SK-N-SH treated with all-trans-retinoic acid at 6 μM for 48 hours (cell line): ENCODE data around the gene HSBP1L1.

Experiments used
- ATAC-seq: fragments of 200-7000 bp; cut with Tn5 transposase; 3 replicates; pipeline ENCODE4 v1.9.1; 2020; ENCODE audit warnings: mild to moderate bottlenecking, moderate library complexity
- ARNTL ChIP-seq: fragments of 450-650 bp; formaldehyde crosslinking; IDR thresholded peaks from 2 replicates; pipeline ENCODE4 v1.5.0; 2020; ENCODE audit warnings: low read depth, mild to moderate bottlenecking, moderate library complexity, borderline replicate concordance
- BACH2 ChIP-seq: fragments of 250-450 bp; sonication (Bioruptor Pico); IDR thresholded peaks from 2 replicates; pipeline ENCODE4 v1.9.0; 2021; ENCODE audit warnings: mild to moderate bottlenecking, borderline replicate concordance
- CSDC2 ChIP-seq: fragments of 250-450 bp; sonication (Bioruptor Pico); IDR thresholded peaks from 2 replicates; pipeline ENCODE4 v1.5.0; 2020; ENCODE audit warnings: mild to moderate bottlenecking, moderate library complexity
- CSRNP3 ChIP-seq: fragments of 250-450 bp; sonication (Bioruptor Pico); IDR thresholded peaks from 2 replicates; pipeline ENCODE4 v1.5.1; 2021; ENCODE audit warnings: mild to moderate bottlenecking, moderate library complexity
- ESRRG ChIP-seq: fragments of 250-450 bp; sonication (Bioruptor Pico); IDR thresholded peaks from 2 replicates; pipeline ENCODE4 v1.6.1; 2021; ENCODE audit warnings: mild to moderate bottlenecking
- GLIS3 ChIP-seq: fragments of 250-450 bp; sonication (Bioruptor Pico); IDR thresholded peaks from 2 replicates; pipeline ENCODE4 v1.5.0; 2020; ENCODE audit warnings: mild to moderate bottlenecking, moderate library complexity
- ISL1 ChIP-seq: fragments of 250-450 bp; sonication (Bioruptor Pico); IDR thresholded peaks from 2 replicates; pipeline ENCODE4 v2.1.2; 2022; ENCODE audit warnings: mild to moderate bottlenecking, moderate library complexity
- OSR1 ChIP-seq: fragments of 250-450 bp; sonication (Bioruptor Pico); IDR thresholded peaks from 2 replicates; pipeline ENCODE4 v1.8.0; 2022; ENCODE audit warnings: moderate library complexity, mild to moderate bottlenecking, inconsistent platforms
- PATZ1 ChIP-seq: fragments of 250-450 bp; sonication (Bioruptor Pico); IDR thresholded peaks from 2 replicates; pipeline ENCODE4 v1.8.0; 2020; ENCODE audit warnings: mild to moderate bottlenecking, moderate library complexity, borderline replicate concordance
- POU6F1 ChIP-seq: fragments of 250-450 bp; sonication (Bioruptor Pico); IDR thresholded peaks from 2 replicates; pipeline ENCODE4 v1.8.0; 2021; ENCODE audit warnings: low read depth, mild to moderate bottlenecking, moderate library complexity, borderline replicate concordance
- PPARA ChIP-seq: fragments of 250-450 bp; sonication (Bioruptor Pico); IDR thresholded peaks from 2 replicates; pipeline ENCODE4 v1.5.0; 2020; ENCODE audit warnings: mild to moderate bottlenecking, borderline replicate concordance
- RARB ChIP-seq: fragments of 250-450 bp; sonication (Bioruptor Pico); IDR thresholded peaks from 2 replicates; pipeline ENCODE4 v1.8.0; 2021; ENCODE audit warnings: mild to moderate bottlenecking, moderate library complexity
- SNAI2 ChIP-seq: fragments of 250-450 bp; sonication (Bioruptor Pico); IDR thresholded peaks from 2 replicates; pipeline ENCODE4 v1.5.0; 2020; ENCODE audit warnings: mild to moderate bottlenecking, moderate library complexity
- TOX ChIP-seq: fragments of 250-450 bp; sonication (Bioruptor Pico); IDR thresholded peaks from 2 replicates; pipeline ENCODE4 v1.8.0; 2021; ENCODE audit warnings: mild to moderate bottlenecking, moderate library complexity, borderline replicate concordance
- TSHZ2 ChIP-seq: fragments of 250-450 bp; sonication (Bioruptor Pico); IDR thresholded peaks from 2 replicates; pipeline ENCODE4 v1.5.0; 2020; ENCODE audit warnings: mild to moderate bottlenecking, moderate library complexity
- ZC3H10 ChIP-seq: fragments of 250-450 bp; sonication (Bioruptor Pico); IDR thresholded peaks from 2 replicates; pipeline ENCODE4 v1.5.1; 2021; ENCODE audit warnings: mild to moderate bottlenecking, moderate library complexity
- ZFP3 ChIP-seq: fragments of 250-450 bp; sonication (Bioruptor Pico); IDR thresholded peaks from 2 replicates; pipeline ENCODE4 v1.5.0; 2020; ENCODE audit warnings: mild to moderate bottlenecking, moderate library complexity
- ZFP30 ChIP-seq: fragments of 450-650 bp; formaldehyde crosslinking; IDR thresholded peaks from 2 replicates; pipeline ENCODE4 v1.5.0; 2022; ENCODE audit warnings: mild to moderate bottlenecking, moderate library complexity
- ZNF565 ChIP-seq: fragments of 450-650 bp; formaldehyde crosslinking; conservative IDR thresholded peaks from 2 replicates; pipeline ENCODE4 v1.5.0; 2020; ENCODE audit warnings: low read depth, mild to moderate bottlenecking, moderate library complexity
- ZNF70 ChIP-seq: fragments of 450-650 bp; formaldehyde crosslinking; IDR thresholded peaks from 2 replicates; pipeline ENCODE4 v1.5.0; 2020; ENCODE audit warnings: mild to moderate bottlenecking, moderate library complexity

Gene HSBP1L1

GRCh38 chr18:80002468-80002867, 38.0 kb downstream of the HSBP1L1 start:
- ATAC-seq: no peak
- no peak for TF ChIP-seq ZNF565 (CRISPR knock-in tag)
- no peak for TF ChIP-seq ZFP3 (CRISPR knock-in tag)
- no peak for TF ChIP-seq ZFP30 (CRISPR knock-in tag)
- TF ChIP-seq BACH2 (CRISPR knock-in tag): no peak
- no peak for TF ChIP-seq CSDC2
- TF ChIP-seq CSRNP3 (CRISPR knock-in tag): no peak
- no peak for TF ChIP-seq PPARA (CRISPR knock-in tag)
- no peak for TF ChIP-seq POU6F1
- TF ChIP-seq GLIS3 (CRISPR knock-in tag): no peak
- TF ChIP-seq ARNTL: no peak
- no peak for TF ChIP-seq SNAI2 (CRISPR knock-in tag)
- TF ChIP-seq RARB (CRISPR knock-in tag): no peak
- no peak for TF ChIP-seq ESRRG (CRISPR knock-in tag)
- TF ChIP-seq TOX: no peak
- no peak for TF ChIP-seq ZNF70 (CRISPR knock-in tag)
- TF ChIP-seq ISL1 (CRISPR knock-in tag): no peak
- TF ChIP-seq ZC3H10 (CRISPR knock-in tag): no peak
- TF ChIP-seq OSR1 (CRISPR knock-in tag): no peak

- ATAC-seq: no peak
- no peak for TF ChIP-seq ZNF70 (CRISPR knock-in tag)
- no peak for TF ChIP-seq PPARA (CRISPR knock-in tag)
- TF ChIP-seq TOX: no peak
- no peak for TF ChIP-seq BACH2 (CRISPR knock-in tag)
Measured at GRCh38 chr18:80004600-80005342, 40.3 kb downstream of the HSBP1L1 start.

- no peak for ATAC-seq
Measured at GRCh38 chr18:80006724-80007123, 42.3 kb downstream of the HSBP1L1 start.

GRCh38 chr18:80009661-80010550, 45.5 kb downstream of the HSBP1L1 start:
- TF ChIP-seq TSHZ2 (CRISPR knock-in tag) (no peak), ISL1 (CRISPR knock-in tag) (0 out of 2 replicates have a peak, but pooled peaks have one; percentile 26), ESRRG (CRISPR knock-in tag) (no peak), PATZ1 (no peak), POU6F1 (no peak), TOX (no peak)
- TF ChIP-seq, all 23 proteins: peak for 1
- ATAC-seq: peak; percentile 99

More at GRCh38 chr18:80006724-80007123, 42.3 kb downstream of the HSBP1L1 start:
- TF ChIP-seq PATZ1: no peak
